ENCODE results near the gene IFIT2.

- TF ChIP-seq CTCF (IDR thresholded peaks at IDR 0.05; ENCODE audit: low read depth, low read length) (no peak), EZH2phosphoT487 (IDR thresholded peaks at IDR 0.05; ENCODE audit: low read depth) (no peak)
Observed at GRCh38 chr10:89357975-89358374, 56.1 kb downstream of the IFIT2 start.

Measured in OCI-LY3 (cell line).